SIG-M5 treated with dmso at 0.1 percent for 504 hours (cell line): ENCODE measurements around the gene CDH13.

Source experiments
- DNase-seq: peaks from one replicate; lab custom pipeline; 2025; ENCODE audit not compliant: unreplicated experiment; lab: John Stamatoyannopoulos, UW

CDH13 gene

GRCh38 chr16:83538707-83539106, 911.9 kb downstream of the CDH13 start:
- DNase-seq: no peak

- DNase-seq: no peak
Observed at GRCh38 chr16:83539736-83540490, 913.1 kb downstream of the CDH13 start.

- DNase-seq: no peak
Observed at GRCh38 chr16:83541231-83541630, 914.5 kb downstream of the CDH13 start.

- no peak for DNase-seq
Observed at GRCh38 chr16:83542491-83542890, 915.7 kb downstream of the CDH13 start.

- no peak for DNase-seq
Observed at GRCh38 chr16:83549316-83550182, 922.8 kb downstream of the CDH13 start.

GRCh38 chr16:83550183-83550569, 923.4 kb downstream of the CDH13 start:
- DNase-seq: no peak

- DNase-seq: no peak
Observed at GRCh38 chr16:83552228-83552627, 925.5 kb downstream of the CDH13 start.

GRCh38 chr16:83552930-83553329, 926.2 kb downstream of the CDH13 start:
- no peak for DNase-seq

GRCh38 chr16:83554096-83554495, 927.3 kb downstream of the CDH13 start:
- DNase-seq: no peak

- no peak for DNase-seq
Observed at GRCh38 chr16:83554540-83554939, 927.8 kb downstream of the CDH13 start.

- no peak for DNase-seq
Observed at GRCh38 chr16:83561876-83562275, 935.1 kb downstream of the CDH13 start.

GRCh38 chr16:83568345-83568744, 941.6 kb downstream of the CDH13 start:
- no peak for DNase-seq

GRCh38 chr16:83574388-83574787, 947.6 kb downstream of the CDH13 start:
- no peak for DNase-seq

GRCh38 chr16:83577078-83577745, 950.4 kb downstream of the CDH13 start:
- DNase-seq: no peak

GRCh38 chr16:83578171-83578570, 951.4 kb downstream of the CDH13 start:
- DNase-seq: no peak

- DNase-seq: no peak
Observed at GRCh38 chr16:83579027-83579426, 952.3 kb downstream of the CDH13 start.

GRCh38 chr16:83579436-83579835, 952.7 kb downstream of the CDH13 start:
- no peak for DNase-seq

- DNase-seq: no peak
Observed at GRCh38 chr16:83581082-83581481, 954.3 kb downstream of the CDH13 start.

GRCh38 chr16:83581994-83582747, 955.4 kb downstream of the CDH13 start:
- no peak for DNase-seq

- DNase-seq: no peak
Observed at GRCh38 chr16:83586036-83586435, 959.3 kb downstream of the CDH13 start.
